T-helper 17 cell (primary cell): ENCODE results near the gene IRF4. TPM values are rescaled to one million over a fixed set of nuclear protein-coding genes. Genes with fewer than 3 reads are reported as not detected.
A peak's percentile ranks its signal among the peaks of the same experiment; 100 is the strongest.

Experiments used
- ATAC-seq: fragments of 150-1000 bp; cut with Tn5 transposase; 2 replicates; pipeline ENCODE4 v1.10.0; 2021; ENCODE audit warnings: mild to moderate bottlenecking, moderate library complexity
- DNase-seq, 3 donors: peaks; one replicate each; pipeline versions ENCODE4 v3.0.0 to v3.0.0-alpha.2; 2020 to 2021
- H3K9me3 ChIP-seq: one replicate; pipeline ENCODE4 v1.7.0; 2013; ENCODE audit warnings: low read length, mild to moderate bottlenecking; ENCODE audit not compliant: control insufficient read depth, poor library complexity, severe bottlenecking
- H3K27ac Mint-ChIP-seq: one replicate; pipeline ENCODE4 v1.8.0; 2022; ENCODE audit warnings: mild to moderate bottlenecking, moderate library complexity, mixed read lengths
- H3K27me3 Mint-ChIP-seq: one replicate; pipeline ENCODE4 v1.8.0; 2022; ENCODE audit warnings: mixed read lengths
- H3K36me3 Mint-ChIP-seq: one replicate; pipeline ENCODE4 v1.8.0; 2022; ENCODE audit warnings: low read depth, mixed read lengths
- H3K4me1 Mint-ChIP-seq: one replicate; pipeline ENCODE4 v1.8.0; 2022; ENCODE audit warnings: mild to moderate bottlenecking, mixed read lengths
- H3K4me3 Mint-ChIP-seq: one replicate; pipeline ENCODE4 v1.8.0; 2022; ENCODE audit warnings: mild to moderate bottlenecking, moderate library complexity, mixed read lengths
- total RNA-seq, 4 donors: library from RNA in 2 of 4; stranded (reverse) in 2 of 4; gene quantifications; one replicate each; pipeline ENCODE4 v1.2.3 and lab custom pipeline; 2022 to 2026

IRF4 gene
- total RNA-seq, 2 donors from 2014 or later, result 16.6 to 32.8 TPM

DNA sequence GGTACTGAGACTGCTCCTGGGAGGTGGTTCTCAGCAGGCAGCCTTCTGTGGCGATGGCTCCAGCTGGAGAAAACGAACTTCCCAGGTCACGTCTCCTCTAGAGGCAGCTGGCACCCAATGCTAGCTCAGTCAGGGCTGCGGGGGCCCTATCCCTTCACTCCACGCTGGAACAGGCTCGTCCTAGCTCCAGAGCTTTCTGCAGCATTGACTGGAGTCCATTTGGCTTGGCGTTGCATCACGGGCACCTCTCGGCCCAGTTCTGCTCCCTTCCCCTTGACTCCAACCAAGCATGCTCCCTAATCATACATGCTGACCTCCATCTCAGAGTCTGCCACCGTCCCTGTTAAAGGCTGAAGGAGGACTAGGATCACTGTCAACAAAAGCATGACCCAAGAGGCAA is 5.9 kb upstream of the IRF4 start:
- Mint-ChIP-seq H3K27me3 (peaks cover 59% of the 10 kb centered on the region), H3K36me3 (no peaks in the 10 kb centered on the region), H3K4me1 (peaks cover 16% of the 10 kb centered on the region), H3K27ac (no peak overlapping the region), H3K4me3 (no peak overlapping the region)
- ATAC-seq, result no peak
- DNase-seq, result no peak
- H3K9me3 ChIP-seq, result no peaks in the 10 kb centered on the region

- no peak for ATAC-seq
- no peak overlapping the region for H3K4me3 Mint-ChIP-seq
- no peaks in the 10 kb centered on the region for H3K36me3 Mint-ChIP-seq
- no peaks in the 10 kb centered on the region for H3K9me3 ChIP-seq
- DNase-seq, result no peak
- H3K27me3 Mint-ChIP-seq, result peaks cover 52% of the 10 kb centered on the region
- peaks cover 22% of the 10 kb centered on the region for H3K4me1 Mint-ChIP-seq
- H3K27ac Mint-ChIP-seq, result no peak overlapping the region
Observed at GRCh38 chr6:386688-387266, 4.8 kb upstream of the IRF4 start.

DNA sequence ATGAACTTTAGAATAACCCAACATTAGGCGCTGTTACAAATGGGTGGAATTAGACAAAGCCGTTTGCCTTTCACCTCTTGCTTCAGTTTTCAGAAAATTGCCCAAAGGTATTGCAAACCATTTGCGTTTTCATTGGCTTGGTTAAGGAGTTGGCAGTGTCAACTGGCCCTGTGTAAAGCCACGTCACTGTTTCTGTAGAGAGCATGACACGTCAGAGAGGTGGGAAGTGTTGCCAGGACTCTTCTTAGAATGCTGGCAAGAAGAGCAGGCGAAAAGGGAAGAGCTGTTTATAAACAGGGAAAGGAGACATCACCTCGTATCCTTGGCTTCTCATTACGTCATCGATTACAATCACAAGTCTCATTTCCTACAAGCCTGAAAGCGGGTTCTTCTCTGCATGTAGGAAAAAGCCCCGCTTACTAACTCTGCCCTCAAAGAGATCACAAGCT is 4.2 kb upstream of the IRF4 start:
- DNase-seq, result no peak
- Mint-ChIP-seq H3K27me3 (peaks cover 47% of the 10 kb centered on the region), H3K4me3 (no peak overlapping the region), H3K4me1 (peaks cover 22% of the 10 kb centered on the region), H3K27ac (no peak overlapping the region), H3K36me3 (no peaks in the 10 kb centered on the region)
- no peak for ATAC-seq
- H3K9me3 ChIP-seq, result no peaks in the 10 kb centered on the region

DNA sequence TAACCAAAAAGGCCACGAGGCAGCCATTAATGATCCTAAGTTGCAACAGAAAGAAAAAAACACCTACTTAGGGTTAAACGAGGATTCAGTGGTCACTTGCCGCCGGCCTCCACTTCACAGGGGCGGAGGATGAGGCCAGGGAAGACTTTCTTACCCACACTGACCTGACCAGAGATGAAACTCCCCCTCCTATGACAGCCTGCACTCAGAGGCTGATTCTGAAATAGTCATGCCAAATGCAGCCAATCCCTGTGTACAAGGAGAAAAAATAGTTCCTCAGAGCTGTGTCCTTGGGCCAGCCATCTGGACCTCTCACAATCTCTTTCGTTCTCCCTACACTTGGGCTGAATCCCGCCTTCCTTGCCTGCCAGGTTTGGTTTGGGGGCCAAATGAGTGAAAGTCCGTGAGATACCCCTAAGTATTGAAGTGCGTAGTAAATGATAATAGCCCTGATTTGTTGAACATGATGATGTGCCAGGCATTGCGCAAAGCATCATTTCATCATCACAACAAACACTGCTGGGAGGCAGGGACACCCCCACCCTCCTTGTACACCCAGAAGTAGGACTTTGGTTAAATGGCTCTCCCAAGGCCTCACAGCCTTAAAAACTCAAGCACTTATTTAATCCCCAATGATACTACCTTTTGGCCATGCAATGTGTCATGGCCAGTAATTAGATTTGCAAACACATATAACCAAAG is 3.2 kb upstream of the IRF4 start:
- H3K9me3 ChIP-seq, result no peaks in the 10 kb centered on the region
- Mint-ChIP-seq H3K27me3 (peaks cover 38% of the 10 kb centered on the region), H3K27ac (peak overlapping the region; percentile 66), H3K4me1 (peaks cover 30% of the 10 kb centered on the region), H3K4me3 (no peak overlapping the region), H3K36me3 (no peaks in the 10 kb centered on the region)
- ATAC-seq, result no peak
- DNase-seq, result no peak

DNA sequence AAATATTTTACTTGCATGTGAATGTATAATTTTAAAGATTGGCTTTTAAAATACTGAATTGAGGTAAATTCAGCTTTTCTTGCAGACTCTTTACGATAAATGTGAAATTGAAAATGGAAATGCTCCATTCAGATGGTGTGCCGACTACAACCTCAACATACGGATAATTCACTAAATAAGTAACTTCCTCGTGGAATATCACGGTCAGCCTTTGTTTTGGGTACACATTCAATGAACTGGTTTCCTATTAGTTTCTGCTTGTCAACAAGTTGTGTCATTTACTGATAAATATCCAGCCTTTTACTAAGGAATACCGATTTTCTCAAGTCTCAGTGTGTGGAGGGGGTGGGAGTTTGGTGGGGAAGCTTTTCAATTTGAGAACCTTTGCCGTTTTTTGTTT is 2.4 kb upstream of the IRF4 start:
- ATAC-seq, result no peak
- Mint-ChIP-seq H3K27me3 (peaks cover 37% of the 10 kb centered on the region), H3K4me3 (no peak overlapping the region), H3K4me1 (peaks cover 32% of the 10 kb centered on the region), H3K36me3 (peaks cover 3% of the 10 kb centered on the region), H3K27ac (peak overlapping the region; percentile 66)
- H3K9me3 ChIP-seq, result no peaks in the 10 kb centered on the region
- DNase-seq, result no peak

GRCh38 chr6:389622-390021 is 1.9 kb upstream of the IRF4 start:
- peak overlapping the region; percentile 66 for H3K27ac Mint-ChIP-seq
- H3K9me3 ChIP-seq, result no peaks in the 10 kb centered on the region
- H3K36me3 Mint-ChIP-seq, result peaks cover 3% of the 10 kb centered on the region
- peak overlapping the region; percentile 93 for H3K4me3 Mint-ChIP-seq
- ATAC-seq (peak; percentile 38), DNase-seq (no peak)
- H3K27me3 Mint-ChIP-seq, result peaks cover 32% of the 10 kb centered on the region
- H3K4me1 Mint-ChIP-seq, result peaks cover 33% of the 10 kb centered on the region

- Mint-ChIP-seq H3K4me1 (peaks cover 33% of the 10 kb centered on the region), H3K27ac (no peak overlapping the region), H3K27me3 (peaks cover 28% of the 10 kb centered on the region), H3K4me3 (peak overlapping the region; percentile 93), H3K36me3 (peaks cover 3% of the 10 kb centered on the region)
- ATAC-seq (peak; percentile 41), DNase-seq (no peak)
- peaks cover 6% of the 10 kb centered on the region for H3K9me3 ChIP-seq
Observed at GRCh38 chr6:390914-391558, 516 bp upstream of the IRF4 start.

GRCh38 chr6:392441-393390 is 1.2 kb downstream of the IRF4 start:
- H3K27me3 Mint-ChIP-seq, result peaks cover 20% of the 10 kb centered on the region
- peaks cover 34% of the 10 kb centered on the region for H3K4me1 Mint-ChIP-seq
- H3K9me3 ChIP-seq, result peaks cover 6% of the 10 kb centered on the region
- peaks cover 5% of the 10 kb centered on the region for H3K36me3 Mint-ChIP-seq
- peak overlapping the region; percentile 19 for H3K27ac Mint-ChIP-seq
- H3K4me3 Mint-ChIP-seq, result peak overlapping the region; percentile 93
- DNase-seq (no peak), ATAC-seq (peak; percentile 29)

DNA sequence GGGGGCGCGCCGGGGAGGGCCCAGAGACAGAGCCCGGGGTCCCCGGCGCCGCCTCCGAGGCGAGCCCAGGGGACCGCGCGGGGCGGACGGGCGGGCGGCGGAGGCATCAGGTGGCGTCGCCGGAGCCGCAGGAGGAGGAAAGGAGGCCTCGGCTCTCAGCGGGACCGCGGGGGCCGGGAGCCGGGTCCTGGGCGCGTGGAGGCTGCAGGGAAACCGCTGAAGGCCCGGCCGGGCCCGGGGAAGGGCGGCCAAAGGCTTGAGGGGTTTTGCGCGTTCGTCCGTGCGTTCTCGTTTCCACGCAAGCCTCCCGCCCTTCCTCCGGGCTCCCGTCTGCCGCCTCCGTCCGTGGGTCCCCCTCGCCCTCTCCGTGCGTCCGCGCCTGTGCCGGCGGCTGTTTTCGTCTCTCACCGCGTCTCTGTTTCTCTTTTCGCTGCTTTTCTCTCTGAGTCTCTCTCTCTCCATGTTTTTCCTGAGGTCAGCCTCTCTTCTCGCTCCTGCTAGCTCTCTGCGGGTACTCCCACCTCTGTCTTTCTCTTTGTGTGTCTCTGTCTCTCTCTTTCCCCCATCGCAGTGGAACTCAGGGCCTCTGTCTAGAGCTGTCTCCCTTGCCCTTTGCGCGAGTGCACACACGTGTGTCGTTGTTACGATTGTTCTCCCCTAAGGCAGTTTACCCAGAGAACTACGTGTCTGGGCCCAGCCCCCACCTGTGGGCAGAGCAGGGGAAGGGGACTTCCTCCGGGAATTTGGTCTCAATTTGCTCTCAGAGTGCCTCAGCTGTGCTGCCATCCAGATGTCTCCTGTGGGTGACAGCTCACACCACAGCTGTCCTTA is 2.1 kb downstream of the IRF4 start:
- peaks cover 5% of the 10 kb centered on the region for H3K36me3 Mint-ChIP-seq
- peaks cover 16% of the 10 kb centered on the region for H3K27me3 Mint-ChIP-seq
- DNase-seq (no peak), ATAC-seq (peak; percentile 10)
- H3K4me3 Mint-ChIP-seq, result peak overlapping the region; percentile 100
- H3K9me3 ChIP-seq, result peaks cover 6% of the 10 kb centered on the region
- H3K4me1 Mint-ChIP-seq, result peaks cover 34% of the 10 kb centered on the region
- peak overlapping the region; percentile 98 for H3K27ac Mint-ChIP-seq

DNA sequence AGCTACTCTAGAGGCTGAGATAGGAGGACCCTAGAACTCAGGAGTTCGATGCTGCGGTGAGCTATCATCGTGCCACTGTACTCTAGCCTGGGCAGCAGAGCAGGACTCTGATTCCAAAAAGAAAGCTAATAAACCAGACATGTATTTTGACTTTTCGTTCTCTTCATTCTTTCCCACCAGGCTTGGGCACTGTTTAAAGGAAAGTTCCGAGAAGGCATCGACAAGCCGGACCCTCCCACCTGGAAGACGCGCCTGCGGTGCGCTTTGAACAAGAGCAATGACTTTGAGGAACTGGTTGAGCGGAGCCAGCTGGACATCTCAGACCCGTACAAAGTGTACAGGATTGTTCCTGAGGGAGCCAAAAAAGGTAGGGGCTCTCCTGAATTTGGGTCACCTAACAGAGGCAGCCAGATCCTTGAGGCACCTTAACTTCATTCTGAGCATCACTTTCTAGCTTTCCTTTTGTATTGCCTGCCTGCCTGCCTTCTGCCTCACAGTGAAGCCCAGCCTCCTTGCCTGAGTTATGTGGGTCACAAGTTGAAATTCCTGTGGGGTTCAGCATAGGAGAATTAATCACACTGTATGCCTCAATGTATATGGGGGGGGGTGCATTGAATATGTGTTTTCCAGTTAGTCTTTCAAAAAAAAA is 3.2 kb downstream of the IRF4 start:
- peaks cover 6% of the 10 kb centered on the region for H3K9me3 ChIP-seq
- peaks cover 10% of the 10 kb centered on the region for H3K27me3 Mint-ChIP-seq
- H3K4me3 Mint-ChIP-seq, result peak overlapping the region; percentile 55
- H3K4me1 Mint-ChIP-seq, result peaks cover 30% of the 10 kb centered on the region
- peaks cover 5% of the 10 kb centered on the region for H3K36me3 Mint-ChIP-seq
- ATAC-seq (no peak), DNase-seq (no peak)
- H3K27ac Mint-ChIP-seq, result no peak overlapping the region

DNA sequence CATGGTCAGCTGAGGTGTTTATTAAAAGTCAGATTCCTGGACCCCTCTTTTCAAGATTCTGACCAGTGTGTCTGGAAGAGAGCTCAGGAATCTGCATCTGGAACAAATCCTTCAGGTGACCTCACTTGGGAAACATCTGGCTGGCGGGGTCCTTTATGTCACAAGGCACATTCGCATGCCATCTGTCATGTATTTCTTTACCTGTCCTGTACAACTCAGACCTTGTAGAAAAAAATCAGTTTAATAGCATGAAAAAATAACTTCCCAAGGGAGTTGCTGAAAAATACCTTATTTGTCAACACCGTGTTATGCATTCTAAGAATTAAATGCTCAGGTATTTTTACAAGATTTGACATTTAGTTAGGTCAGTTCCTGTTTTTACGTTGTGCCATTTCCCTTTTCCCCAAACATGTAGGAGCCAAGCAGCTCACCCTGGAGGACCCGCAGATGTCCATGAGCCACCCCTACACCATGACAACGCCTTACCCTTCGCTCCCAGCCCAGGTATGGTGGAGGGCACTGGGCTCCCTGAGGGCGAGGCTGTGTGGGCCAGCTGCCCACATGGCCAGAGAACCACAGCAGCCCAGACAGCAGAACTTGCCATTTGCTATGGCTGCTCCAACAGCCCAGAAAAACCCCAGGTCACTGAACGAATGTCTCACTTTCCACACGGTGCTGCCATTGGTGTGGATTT is 4.0 kb downstream of the IRF4 start:
- Mint-ChIP-seq H3K4me1 (peaks cover 23% of the 10 kb centered on the region), H3K4me3 (no peak overlapping the region), H3K36me3 (peaks cover 5% of the 10 kb centered on the region), H3K27ac (no peak overlapping the region), H3K27me3 (peaks cover 5% of the 10 kb centered on the region)
- peaks cover 6% of the 10 kb centered on the region for H3K9me3 ChIP-seq
- ATAC-seq (no peak), DNase-seq (no peak)
